HG03025 (cell line): ENCODE data around the gene SMIM35.
"Not testable (repeated sequence)": the region's sequence is repeated elsewhere in the genome, so short reads cannot be mapped to it uniquely, and the experiment has no call there.

Experiments used
- ATAC-seq: cut with Tn5 transposase; IDR thresholded peaks from one replicate; pipeline ENCODE4 v1.9.1; 2021; ENCODE audit warnings: mild to moderate bottlenecking, moderate library complexity; ENCODE audit not compliant: unreplicated experiment, low FRiP score

SMIM35 gene

DNA sequence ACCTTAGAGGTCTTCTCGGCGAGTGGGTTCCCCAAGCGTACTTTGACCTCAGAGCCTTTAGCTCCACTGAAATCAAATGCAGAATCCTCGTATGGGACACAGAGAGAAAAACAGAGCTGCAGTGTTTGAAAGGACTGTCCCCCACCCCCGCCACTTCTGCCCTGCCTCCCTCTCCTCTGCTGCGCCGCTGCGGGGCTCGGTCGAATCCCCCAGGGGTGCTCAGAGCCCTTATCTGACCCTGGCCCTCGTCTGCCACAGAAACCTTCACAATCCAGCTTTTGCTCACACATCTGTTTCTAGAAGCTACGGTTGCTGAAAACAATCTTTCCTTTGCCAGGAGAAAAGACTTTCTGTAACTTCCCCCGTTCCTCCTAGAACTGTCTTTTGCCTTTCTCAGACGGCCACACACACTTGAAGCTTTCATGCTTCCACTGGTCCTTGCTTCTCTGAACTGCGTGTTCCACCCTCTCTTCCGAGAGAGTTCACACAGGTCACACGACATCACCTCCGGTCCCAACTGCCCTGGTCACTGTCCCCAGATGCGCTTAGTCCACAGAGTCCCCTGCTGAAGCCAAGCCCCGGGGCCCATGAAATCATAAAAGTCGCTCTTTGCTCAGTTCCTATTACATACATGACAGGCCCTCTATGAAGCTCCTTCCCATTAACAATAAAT lies 3.7 kb downstream of the SMIM35 start:
- ATAC-seq = no peak

DNA sequence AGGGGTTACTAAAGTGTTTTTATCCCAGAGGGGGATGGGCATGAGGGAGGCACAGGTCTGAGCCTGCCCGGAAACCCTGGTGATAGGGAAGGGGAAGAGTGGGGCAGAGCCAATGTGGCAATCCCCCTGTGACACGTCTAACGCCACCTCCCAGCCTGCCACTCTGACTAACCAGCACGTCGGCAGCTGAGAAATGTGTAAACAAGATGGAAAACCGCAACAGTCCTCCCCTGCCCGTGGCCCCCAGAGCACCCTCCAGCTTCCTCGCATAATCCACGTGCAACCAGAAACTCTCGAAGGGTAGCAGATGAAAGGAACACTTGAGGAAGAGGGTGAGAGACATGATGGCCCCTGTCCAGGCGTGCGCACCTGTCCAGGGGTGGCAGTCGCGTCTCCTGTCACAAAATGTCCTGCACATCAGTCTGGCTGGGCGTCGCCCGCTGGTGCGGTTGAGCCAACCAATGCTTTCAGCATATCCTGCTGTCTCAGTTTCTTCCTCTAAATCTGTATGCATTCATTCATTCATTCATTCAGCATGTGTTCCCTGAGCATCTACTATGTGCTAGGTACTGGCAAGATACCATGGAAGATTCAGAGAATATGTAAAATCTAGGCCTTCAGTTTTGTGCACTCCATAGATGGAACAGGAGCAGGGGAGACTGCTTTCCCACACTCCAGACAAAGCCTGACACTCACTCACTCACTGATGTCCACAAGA lies 5.4 kb downstream of the SMIM35 start:
- ATAC-seq = no peak

DNA sequence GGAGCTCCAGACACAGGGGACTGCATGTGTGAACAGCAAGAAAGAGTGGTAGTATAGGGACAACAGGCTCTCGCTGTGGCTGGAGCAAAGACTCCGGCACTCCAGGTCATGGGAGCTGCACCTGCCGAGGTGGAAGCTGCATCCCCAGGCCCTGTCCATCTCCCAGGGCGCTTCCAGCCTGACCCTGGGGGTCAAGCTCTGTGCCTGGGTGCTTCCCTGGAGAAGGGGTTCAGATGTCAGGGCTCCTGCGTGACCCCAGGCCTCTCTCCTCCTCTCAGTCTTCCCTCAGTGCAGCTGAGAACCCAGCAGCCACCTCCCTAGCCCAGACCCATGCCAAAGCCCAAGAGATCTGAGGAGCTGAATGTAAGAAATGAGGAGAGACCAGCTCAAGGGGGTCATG lies 6.5 kb downstream of the SMIM35 start:
- ATAC-seq = no peak

DNA sequence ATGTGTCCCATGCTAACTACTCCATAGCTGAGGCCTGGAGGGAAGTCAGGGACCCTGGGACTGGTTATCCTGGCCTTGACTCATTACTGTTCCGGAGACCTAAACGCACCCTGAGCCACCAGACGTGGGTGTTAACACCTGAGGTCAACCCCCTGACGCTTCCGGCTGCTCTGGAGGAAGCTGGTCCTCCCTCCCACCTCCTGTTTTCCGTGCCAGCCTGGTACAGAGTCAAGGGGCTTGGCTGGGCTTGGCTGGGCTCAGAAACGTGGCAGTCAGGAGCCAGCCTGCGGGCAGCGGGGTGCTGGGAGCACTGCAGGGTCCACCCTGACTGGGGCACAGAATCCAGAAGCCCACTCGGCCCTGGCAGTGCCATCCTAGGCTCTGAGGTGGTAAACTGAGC lies 7.3 kb downstream of the SMIM35 start:
- ATAC-seq = no peak

DNA sequence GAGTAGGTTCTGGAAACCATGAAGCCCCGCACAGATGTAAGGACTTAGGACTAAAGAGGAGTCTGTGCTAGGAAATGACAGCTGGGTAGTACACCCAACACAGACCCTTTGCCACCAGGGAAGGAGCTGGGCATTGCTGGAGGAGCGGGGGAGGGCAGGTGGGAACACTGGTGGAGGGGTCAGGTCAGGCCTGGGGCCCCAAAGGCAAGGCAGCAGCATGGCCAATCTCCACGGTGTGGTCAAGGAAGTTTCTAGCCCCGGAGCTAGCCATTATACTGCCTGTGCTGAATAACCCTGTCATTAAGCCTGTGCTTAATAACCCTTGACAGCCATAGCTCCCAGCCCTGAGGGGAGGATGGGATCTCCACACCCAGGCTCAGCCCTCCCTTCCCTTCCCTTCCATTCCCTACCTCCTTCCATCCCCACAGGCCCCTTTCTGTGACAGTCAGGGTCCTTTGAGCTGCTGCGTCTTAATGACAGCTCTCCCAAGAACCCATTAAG lies 7.8 kb downstream of the SMIM35 start:
- ATAC-seq = no peak

DNA sequence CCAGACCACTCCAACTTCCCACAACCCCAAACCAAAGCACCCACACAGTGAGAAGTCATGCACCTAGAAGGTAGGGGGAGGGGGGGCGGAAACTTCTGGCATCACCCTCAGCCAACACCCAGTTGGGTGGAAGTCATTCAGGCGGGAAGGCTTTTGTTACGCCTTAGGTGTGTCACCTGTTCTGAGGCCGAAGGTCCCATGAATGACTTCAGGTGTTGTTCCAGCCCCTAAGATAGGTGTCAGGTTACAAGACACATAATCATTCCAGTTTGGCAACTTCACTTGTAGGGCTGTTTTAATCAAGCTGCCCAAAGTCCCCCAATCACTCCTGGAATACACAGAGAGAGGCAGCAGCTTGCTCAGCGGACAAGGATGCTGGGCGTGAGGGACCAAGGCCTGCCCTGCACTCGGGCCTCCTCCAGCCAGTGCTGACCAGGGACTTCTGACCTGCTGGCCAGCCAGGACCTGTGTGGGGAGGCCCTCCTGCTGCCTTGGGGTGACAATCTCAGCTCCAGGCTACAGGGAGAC lies 9.9 kb downstream of the SMIM35 start, which contains the start of gene TMPRSS4:
TMPRSS4 (plus strand) TSS at position 325 of the 528 bp plus-strand sequence. CDS start 225 bp downstream, outside the sequence.
- no peak for ATAC-seq

DNA sequence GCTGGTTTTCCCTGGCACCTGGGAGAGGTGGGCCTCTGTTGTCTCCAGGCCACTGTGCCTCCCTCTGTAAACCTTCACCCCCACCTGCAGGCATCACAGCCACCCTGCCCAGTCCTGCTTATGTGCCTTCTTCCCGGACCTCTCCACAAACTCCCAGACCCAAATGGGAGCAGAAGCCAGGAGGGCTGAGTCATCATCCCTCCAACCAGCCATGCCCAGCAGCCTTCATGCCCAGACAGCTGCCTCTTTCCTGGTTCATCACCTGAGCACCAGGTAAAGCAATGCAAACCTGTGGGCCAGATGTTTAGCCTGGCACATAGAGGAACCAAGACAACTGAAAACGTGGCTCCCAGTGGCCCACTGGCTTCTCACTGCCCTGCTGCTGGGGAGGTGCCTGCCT lies 12.0 kb downstream of the SMIM35 start:
- no peak for ATAC-seq

DNA sequence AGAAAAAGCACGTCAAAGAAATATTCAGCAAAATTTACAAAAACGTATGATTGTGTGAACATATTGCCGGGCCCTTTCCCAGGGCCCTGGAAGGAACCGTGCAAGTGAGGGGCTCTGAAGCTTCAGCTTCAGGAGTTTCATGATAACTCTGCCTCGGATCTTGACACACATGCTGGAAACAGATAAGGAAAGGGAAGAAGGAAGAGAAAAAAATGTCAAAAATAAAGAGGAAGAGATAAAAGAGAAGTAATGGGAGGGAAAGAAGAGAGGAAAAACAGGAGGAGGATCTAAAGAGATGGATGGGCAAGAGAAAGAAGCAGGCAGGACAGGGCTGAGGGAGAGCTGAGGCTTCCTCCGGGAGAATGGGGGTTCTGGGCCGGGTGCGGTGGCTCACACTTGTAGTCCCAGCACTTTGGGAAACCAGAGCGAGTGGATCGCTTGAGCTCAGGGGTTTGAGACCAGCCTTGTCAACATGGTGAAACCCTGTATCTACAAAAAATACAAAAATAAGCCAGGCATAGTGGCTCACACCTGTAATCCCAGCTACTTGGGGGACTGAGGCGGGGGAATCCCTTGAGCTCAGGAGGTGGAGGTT lies 12.6 kb downstream of the SMIM35 start:
- no peak for ATAC-seq

DNA sequence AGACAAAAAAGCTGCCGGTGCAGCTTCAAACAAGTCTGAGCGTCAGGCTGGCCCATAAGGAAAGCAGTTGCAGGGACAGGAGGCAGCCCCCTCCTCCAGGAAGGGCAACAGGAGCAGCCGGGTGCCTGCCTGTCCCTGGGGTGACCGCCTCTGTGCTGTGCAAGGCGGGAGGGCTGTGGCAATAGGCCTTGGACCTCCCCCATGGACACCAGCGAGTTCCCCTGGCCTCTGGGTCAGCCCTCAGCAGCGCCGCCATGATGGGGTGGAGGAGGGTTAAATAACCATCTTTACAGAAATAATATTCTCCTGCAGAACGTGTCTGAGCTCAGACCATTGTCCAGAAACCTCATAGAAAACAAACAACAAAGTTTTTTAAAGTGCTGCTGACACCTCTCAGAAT lies 13.2 kb downstream of the SMIM35 start:
- no peak for ATAC-seq

DNA sequence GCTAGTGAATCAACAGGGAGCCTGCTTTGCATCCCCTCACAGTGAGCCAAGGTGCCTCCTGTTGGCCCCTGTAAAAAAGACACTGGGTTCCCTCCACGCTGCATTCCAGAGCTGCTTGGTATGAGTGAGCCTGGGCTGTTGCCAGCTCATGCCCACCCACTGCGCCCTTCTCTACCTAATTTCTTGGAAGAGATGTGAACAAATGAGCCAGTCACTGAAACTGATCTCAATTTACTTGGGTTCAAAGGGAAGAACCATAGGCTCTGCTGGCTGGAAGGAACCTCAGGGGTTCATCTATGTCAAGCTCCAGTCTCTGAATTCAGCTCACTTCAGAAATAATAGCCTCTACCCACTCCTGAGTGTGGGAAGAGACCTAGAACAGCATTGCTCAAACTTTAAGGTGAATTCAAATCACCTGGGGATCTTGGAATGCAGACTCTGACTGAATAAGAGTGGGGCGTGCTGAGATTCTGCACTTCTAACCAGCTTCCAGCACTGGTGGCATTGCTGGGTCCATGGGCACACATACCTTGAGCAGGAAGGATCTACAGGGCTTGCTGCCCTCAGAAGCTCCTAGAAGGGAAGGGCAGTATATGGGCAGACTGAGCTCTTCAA lies 15.2 kb downstream of the SMIM35 start:
- no peak for ATAC-seq

DNA sequence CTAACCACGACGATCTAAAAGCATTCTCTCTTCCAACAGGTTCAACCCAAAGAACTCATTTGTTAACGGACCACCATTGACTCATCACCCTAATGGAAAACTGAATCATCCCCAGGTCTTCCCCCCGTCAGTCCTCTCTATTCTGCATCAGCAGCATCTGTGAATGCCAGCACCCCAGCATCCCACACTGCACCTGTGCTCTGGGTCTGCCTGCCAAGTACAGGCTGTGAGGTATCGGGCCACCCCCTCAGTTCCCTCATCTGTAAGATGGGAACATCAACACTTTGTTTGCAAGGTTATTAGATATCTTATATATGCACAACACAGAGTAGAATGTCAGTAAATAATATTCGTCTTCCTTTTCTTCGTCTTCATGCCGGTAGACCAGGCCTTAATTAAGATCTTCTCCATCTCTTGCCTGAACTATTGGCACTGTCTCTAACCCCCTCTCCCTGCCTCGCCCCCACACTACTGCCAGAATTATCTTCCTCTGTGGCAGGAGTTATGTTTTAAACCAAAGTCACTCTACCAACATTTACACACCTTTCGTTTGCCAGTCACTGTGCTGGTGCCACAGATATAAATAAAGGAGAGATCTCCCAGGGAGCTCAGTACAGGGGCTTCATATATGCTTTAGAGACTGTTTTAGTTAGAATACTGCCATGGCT lies 17.7 kb downstream of the SMIM35 start:
- no peak for ATAC-seq

DNA sequence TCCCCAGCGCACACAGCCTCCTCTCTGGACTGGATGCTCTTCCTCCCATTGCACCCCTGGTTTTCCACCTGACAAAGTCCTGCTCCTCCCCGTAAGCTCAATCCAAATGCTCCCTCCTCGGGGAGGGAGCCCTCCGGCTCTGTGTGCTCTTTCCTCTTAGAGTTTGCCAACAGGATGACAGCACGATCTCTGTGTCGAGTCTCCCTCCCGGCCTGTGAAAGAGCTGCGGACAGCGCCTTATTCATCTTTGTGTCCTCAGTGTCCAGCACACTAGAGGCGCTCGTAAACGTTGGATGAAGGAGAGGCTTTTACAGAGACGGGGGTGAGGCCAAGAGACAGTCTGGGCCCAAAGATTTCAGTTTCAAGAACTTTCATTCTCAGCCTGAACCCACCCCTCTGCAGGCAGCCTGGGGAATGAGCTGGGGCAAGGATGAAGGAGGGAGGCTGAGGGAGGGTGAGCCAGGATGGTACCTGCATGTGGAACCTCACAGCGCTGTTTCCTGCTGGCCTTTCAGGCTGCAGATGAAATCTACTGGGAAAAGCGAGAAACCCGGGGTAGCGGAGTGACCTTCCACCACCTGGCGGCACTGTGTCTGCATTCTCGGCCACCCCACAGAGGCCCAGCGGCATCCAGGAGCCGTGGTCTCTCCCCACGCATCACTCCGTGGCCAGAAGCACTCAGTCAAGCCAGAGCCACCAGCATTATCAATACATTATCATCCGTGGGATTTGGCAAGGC lies 18.4 kb downstream of the SMIM35 start:
- no peak for ATAC-seq

DNA sequence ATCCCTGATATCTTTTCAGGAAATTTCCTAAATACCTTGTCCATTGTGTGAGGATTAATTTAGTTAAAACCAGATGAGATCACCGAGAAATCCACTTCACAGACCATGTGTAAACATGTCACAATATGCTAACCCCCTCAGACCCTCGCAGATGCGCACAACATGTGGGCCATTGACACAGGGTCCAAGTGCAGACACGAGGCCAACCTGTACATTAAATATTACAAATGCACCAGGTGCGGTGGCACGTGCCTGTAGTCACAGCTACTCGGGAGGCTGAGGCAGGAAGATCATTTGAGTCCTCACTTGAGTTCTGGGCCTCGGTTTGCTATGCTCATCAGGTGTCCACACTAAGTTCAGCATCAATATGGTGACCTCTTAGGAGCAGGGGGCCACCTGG lies 19.8 kb downstream of the SMIM35 start:
- ATAC-seq = no peak

DNA sequence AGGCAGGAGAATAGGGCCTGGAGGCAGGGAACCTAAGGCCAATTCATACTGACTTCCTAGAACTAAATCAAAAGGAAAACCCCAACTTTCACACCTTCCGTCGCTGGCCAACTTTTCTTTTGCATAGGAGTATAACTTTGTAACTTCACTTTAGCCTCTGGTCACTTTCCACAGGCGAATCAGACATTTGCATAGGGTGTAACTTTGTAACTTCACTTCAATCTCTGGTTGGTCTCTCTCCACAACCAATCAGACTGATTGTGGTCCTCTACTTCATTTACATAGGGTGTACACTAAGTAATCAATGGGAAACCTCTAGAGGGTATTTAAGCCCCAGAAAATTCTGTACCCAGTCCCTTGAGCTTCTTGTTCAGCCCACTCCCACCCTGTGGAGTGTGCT lies 21.4 kb downstream of the SMIM35 start:
- ATAC-seq = no peak

DNA sequence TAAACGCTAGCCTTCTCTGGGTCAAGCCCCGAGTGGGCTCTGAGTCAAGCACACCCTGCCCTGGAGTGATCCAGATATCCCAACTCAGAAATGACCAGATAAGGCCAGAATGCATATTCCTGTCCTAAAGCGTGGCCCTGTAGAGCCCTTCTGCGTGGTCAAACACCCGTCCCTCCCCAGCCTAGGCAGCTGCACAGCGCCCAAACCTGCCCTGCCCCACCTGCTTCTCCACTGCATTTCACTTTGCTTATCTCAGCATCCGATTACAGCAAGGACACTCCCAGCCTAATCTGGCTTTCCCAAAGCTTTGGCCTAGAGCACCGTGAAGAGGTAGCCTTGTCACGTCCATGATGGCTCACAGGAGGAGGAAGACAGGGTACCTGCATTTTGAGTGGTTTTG lies 21.8 kb downstream of the SMIM35 start:
- no peak for ATAC-seq

DNA sequence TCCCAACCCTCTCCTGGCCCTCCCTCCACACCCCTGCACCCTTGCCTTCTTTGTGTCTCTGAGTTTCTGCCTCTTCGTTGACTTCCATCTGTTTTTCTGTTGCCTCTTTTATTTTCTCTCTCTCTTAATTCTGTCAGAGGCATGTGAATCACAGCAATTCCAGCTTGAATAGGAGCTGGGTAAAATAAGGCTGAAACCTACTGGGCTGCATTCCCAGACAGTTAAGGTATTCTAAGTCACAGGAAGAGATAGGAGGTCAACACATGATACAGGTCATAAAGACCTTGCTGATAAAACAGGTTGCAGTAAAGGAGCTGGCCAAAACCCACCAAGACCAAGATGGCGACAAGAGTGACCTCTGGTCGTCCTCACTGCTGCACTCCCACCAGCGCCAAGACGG lies 24.1 kb downstream of the SMIM35 start:
- ATAC-seq = not testable (repeated sequence)

DNA sequence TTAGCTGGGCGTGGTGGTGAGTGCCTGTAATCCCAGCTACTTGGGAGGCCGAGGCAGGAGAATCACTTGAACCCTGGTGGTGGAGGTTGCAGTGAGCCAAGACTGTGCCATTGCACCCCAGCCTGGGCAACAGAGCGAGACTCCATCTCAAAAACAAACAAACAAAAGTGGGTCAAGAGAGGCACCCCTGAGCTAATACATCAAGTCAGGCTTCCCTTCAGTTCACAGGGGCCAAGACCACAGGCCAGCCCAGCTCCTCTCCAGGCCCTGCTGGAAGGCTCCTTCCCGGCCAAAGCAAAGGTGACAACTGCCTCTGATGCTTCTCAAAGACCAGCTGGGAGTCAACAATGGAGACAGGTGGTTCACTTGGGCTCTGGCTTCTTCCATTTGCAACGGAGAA lies 24.6 kb downstream of the SMIM35 start:
- not testable (repeated sequence) for ATAC-seq

DNA sequence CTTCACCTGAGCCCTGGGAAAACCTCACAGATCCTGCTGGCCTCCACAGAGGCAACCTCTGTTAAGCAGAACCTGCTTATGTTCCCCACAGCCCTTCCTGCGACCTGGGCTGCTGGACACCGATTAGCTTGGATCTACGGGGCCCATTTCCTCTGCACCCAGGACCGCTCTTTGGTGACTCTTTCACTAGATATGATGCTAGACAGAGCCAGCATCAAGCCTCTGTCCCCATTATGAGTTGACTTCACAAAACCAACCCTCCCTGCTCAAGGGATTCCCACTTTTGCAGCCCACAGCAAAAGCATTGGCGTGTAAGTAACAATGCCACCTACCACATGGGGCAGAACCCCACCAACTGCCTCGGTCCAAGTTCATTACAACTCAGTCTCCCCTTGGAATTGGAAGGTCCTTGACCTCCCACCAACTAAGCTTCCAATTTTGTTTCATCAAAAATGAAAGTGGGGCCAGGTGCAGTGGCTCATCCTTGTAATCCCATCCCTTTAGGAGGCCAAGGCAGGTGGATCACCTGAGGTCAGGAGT lies 25.1 kb downstream of the SMIM35 start:
- no peak for ATAC-seq

DNA sequence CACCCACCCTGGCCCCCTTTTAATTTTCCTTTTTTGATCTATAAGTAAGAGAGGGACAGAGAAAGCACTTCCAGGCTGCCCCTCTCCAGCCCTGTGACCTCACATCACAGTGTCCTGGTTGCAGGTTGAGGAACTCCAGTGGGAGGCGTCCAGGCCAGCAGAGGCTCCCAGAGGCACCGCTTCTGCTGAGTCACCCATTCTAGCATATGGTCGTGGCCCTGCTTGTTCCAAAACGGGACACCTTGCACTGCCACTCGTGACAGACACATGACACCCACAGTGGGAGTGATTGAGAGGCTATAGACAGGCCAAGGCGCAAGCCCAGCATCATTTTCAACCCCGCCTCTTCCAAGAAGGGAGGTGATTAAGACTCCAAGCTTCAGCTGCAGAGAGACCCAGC lies 25.9 kb downstream of the SMIM35 start:
- no peak for ATAC-seq
